K562 (cell line): ENCODE data around the gene NKIRAS1. TPM values are rescaled to one million over a fixed set of nuclear protein-coding genes. Genes with fewer than 3 reads are reported as not detected.
A peak's percentile ranks its signal among the peaks of the same experiment; 100 is the strongest.

Source experiments
- CXXC5 ChIP-seq: fragments of 250-450 bp; sonication (Bioruptor Pico); IDR thresholded peaks from 2 replicates; pipeline ENCODE4 v1.8.0; 2022; ENCODE audit warnings: inconsistent platforms, mild to moderate bottlenecking, moderate library complexity
- GMEB1 ChIP-seq: fragments of 250-450 bp; sonication (Bioruptor Pico); IDR thresholded peaks from 2 replicates; pipeline ENCODE4 v1.4.0; 2020; ENCODE audit warnings: mild to moderate bottlenecking
- HDAC2 ChIP-seq: fragments of 450-650 bp; IDR thresholded peaks from 2 replicates; pipeline ENCODE4 v1.6.1; 2016; ENCODE audit warnings: mild to moderate bottlenecking
- HDAC8 ChIP-seq: fragments of 450-650 bp; IDR thresholded peaks from 2 replicates; pipeline ENCODE4 v1.6.1; 2016; ENCODE audit warnings: mild to moderate bottlenecking, missing genetic modification characterization, moderate library complexity, missing compliant biosample characterization
- HES1 ChIP-seq: fragments of 450-650 bp; IDR thresholded peaks from 2 replicates; pipeline ENCODE4 v1.6.1; 2016; ENCODE audit warnings: low read depth, mild to moderate bottlenecking, moderate library complexity
- KHSRP ChIP-seq: fragments of 450-650 bp; IDR thresholded peaks from 2 replicates; pipeline ENCODE4 v1.6.1; 2017
- NCOA4 ChIP-seq: fragments of 450-650 bp; IDR thresholded peaks from 2 replicates; pipeline ENCODE4 v1.6.1; 2018; ENCODE audit warnings: mild to moderate bottlenecking; ENCODE audit not compliant: partially characterized antibody
- NUFIP1 ChIP-seq: fragments of 450-650 bp; IDR thresholded peaks from 2 replicates; pipeline ENCODE4 v1.6.1; 2018; ENCODE audit not compliant: partially characterized antibody
- POLR3G ChIP-seq: IDR thresholded peaks from 2 replicates; pipeline ENCODE4 v1.6.1; 2011; ENCODE audit not compliant: insufficient read length, insufficient replicate concordance; ENCODE audit errors: extremely low read depth
- RAD21 ChIP-seq, 2 experiments: fragments of 250-450 bp in 1 of 2; fragments of 450-650 bp in 1 of 2; sonication (Bioruptor Pico) in 1 of 2; formaldehyde crosslinking in 1 of 2; IDR thresholded peaks in 1 of 2; conservative IDR thresholded peaks in 1 of 2; 2 replicates each; pipeline versions ENCODE4 v1.4.0 to v1.8.0; 2020 to 2022; ENCODE audit warnings: mild to moderate bottlenecking in 2 of 2, moderate library complexity in 1 of 2
- RBM14 ChIP-seq: fragments of 200-400 bp; formaldehyde crosslinking; IDR thresholded peaks from 2 replicates; pipeline ENCODE4 v1.6.1; 2018; ENCODE audit warnings: low read depth, mild to moderate bottlenecking, low read length, moderate library complexity, borderline replicate concordance; ENCODE audit not compliant: insufficient read depth
- SAFB ChIP-seq: fragments of 200-400 bp; formaldehyde crosslinking; IDR thresholded peaks from 2 replicates; pipeline ENCODE4 v1.6.1; 2017; ENCODE audit warnings: low read depth, low read length, borderline replicate concordance
- SMARCB1 ChIP-seq: IDR thresholded peaks from 2 replicates; pipeline ENCODE4 v1.6.1; 2011; ENCODE audit warnings: improper control_type of control experiment, low read depth; ENCODE audit not compliant: insufficient read length
- SRSF3 ChIP-seq: fragments of 200-400 bp; formaldehyde crosslinking; IDR thresholded peaks from 2 replicates; pipeline ENCODE4 v1.6.1; 2016; ENCODE audit warnings: mild to moderate bottlenecking, low read length, moderate library complexity; ENCODE audit not compliant: insufficient read depth
- TEAD1 ChIP-seq, 2 experiments: fragments of 450-650 bp in 1 of 2; sonication (generic) in 1 of 2; formaldehyde crosslinking; IDR thresholded peaks; 2 replicates each; pipeline versions ENCODE4 v1.4.0 to v1.8.0; 2020 to 2022; ENCODE audit warnings: mild to moderate bottlenecking in 2 of 2, missing genetic modification reagents in 1 of 2
- ZFX ChIP-seq: sonication (generic); formaldehyde crosslinking; IDR thresholded peaks from 2 replicates; pipeline ENCODE4 v1.8.0; 2022; ENCODE audit warnings: mild to moderate bottlenecking, missing genetic modification reagents, moderate library complexity
- ZNF586 ChIP-seq: fragments of 450-650 bp; formaldehyde crosslinking; conservative IDR thresholded peaks from 2 replicates; pipeline ENCODE4 v1.4.0; 2020; ENCODE audit warnings: mild to moderate bottlenecking, moderate library complexity
- ZNF655 ChIP-seq: fragments of 250-450 bp; sonication (Bioruptor Pico); IDR thresholded peaks from 2 replicates; pipeline ENCODE4 v1.5.0; 2021
- polyA plus RNA-seq, 8 experiments: library from polyadenylated mRNA; depleted of rRNA in 4 of 8; stranded (reverse) in 5 of 8; unstranded in 3 of 8; fragments of >200 nt; fragmentation: Nextera tagmentation in 2 of 8; fragmentation: Illumina TruSeq in 1 of 8; extraction: Ambion mirVana in 2 of 8; extraction: Trizol in 1 of 8; gene quantifications; 2 replicates each; pipeline versions ENCODE4 v1.2.1 to v1.2.3, GENCODE V29; 2011 to 2014; ENCODE audit warnings: inconsistent platforms in 1 of 8, missing spikeins in 1 of 8
- total RNA-seq, 7 experiments: library from RNA; depleted of rRNA in 6 of 7; stranded (reverse); fragments of >200 nt in 6 of 7; fragmentation: Illumina TruSeq in 2 of 7; extraction: Trizol in 2 of 7; gene quantifications; 2 replicates each; pipeline versions ENCODE4 v1.2.1 to v1.2.3, GENCODE V29; 2011 to 2021; ENCODE audit warnings: low replicate concordance in 1 of 7
- TF ChIP-seq, protein P1 (sequence below): fragments of 450-650 bp; IDR thresholded peaks from 2 replicates; pipeline ENCODE4 v1.6.1; 2016

NKIRAS1 gene
- total and polyA plus RNA-seq, 9 of the 15 experiments (the other 6 are each of a cell fraction or from before 2014, with no cell fraction given), result 5.1 to 10.3 (median 6.3) TPM

DNA sequence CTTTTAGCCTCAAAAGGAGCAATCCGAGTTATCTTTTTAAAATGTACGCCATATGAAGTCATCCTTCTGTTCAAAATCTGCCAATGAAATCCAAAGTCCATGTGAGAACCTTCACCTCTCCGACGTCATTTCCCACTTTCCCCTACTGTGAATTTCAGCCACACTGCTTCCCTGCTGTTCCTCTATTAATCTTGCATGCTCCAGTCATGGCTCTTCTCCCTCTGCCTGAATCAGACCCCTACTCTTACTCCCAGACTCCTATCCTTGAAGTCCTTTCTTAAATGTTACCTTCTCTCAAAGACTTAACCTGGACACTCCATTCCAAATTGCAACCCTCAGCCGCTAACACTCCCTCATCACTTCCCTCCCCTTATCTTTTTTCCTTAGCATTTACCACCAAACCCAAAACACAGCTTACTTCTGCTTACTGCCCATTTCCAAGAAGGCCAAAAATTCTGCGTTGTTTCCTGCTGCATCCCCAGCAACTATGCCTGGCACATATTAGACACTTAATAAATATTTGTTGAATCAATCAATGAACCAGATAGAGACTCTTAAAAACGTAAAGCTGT, 1.2 kb downstream of the NKIRAS1 start (continued):
- peak; percentile 33; the same call in 1 of the 2 replicates for TF ChIP-seq HDAC2
- TF ChIP-seq SRSF3, result no peak
- no peak for TF ChIP-seq NUFIP1
- no peak for TF ChIP-seq POLR3G
- no peak for TF ChIP-seq NCOA4
- TF ChIP-seq HES1, result 0 out of 2 replicates have a peak, but pooled peaks have one; percentile 16
- TF ChIP-seq, protein P1, sequence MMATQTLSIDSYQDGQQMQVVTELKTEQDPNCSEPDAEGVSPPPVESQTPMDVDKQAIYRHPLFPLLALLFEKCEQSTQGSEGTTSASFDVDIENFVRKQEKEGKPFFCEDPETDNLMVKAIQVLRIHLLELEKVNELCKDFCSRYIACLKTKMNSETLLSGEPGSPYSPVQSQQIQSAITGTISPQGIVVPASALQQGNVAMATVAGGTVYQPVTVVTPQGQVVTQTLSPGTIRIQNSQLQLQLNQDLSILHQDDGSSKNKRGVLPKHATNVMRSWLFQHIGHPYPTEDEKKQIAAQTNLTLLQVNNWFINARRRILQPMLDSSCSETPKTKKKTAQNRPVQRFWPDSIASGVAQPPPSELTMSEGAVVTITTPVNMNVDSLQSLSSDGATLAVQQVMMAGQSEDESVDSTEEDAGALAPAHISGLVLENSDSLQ, result peak; percentile 14; the same call in 1 of the 2 replicates
- TF ChIP-seq SMARCB1, result no peak
- TF ChIP-seq GMEB1 (CRISPR knock-in tag), result no peak
- TF ChIP-seq KHSRP, result peak; percentile 25; the same call in 1 of the 2 replicates
- no peak for TF ChIP-seq ZNF655 (CRISPR knock-in tag)
- TF ChIP-seq RAD21 (CRISPR knock-in tag; conservative IDR thresholded peaks at IDR 0.05 in 1 of 2, IDR thresholded peaks at IDR 0.05 in 1 of 2), result no peak
- TF ChIP-seq RBM14, result no peak
- no peak for TF ChIP-seq ZFX (CRISPR knock-in tag)
- no peak for TF ChIP-seq TEAD1 (CRISPR knock-in tag; IDR thresholded peaks at IDR 0.05)
- TF ChIP-seq CXXC5 (CRISPR knock-in tag), result no peak
- TF ChIP-seq HDAC8, result no peak
- no peak for TF ChIP-seq SAFB
- TF ChIP-seq ZNF586 (CRISPR knock-in tag), result no peak
